ENCODE data around the gene TBRG1.

- TF ChIP-seq POLR2A (IDR thresholded peaks at IDR 0.05), result no peak
- no peak for TF ChIP-seq CTCF (IDR thresholded peaks at IDR 0.05)
Observed at GRCh38 chr11:124612045-124612444, 10.6 kb upstream of the TBRG1 start.

Data from uterus (tissue), 2 donors.